Testis (tissue), 2 donors: ENCODE data around the gene EPHB1.

Experiments
- POLR2A ChIP-seq: fragments of 450-650 bp; IDR thresholded peaks from one replicate; pipeline ENCODE4 v1.6.1; 2017; ENCODE audit warnings: antibody characterized with exemption, mild to moderate bottlenecking, moderate library complexity
- TF ChIP-seq, protein P1 (sequence below), 3 experiments: fragments of 450-650 bp in 2 of 3; fragments of 200-600 bp in 1 of 3; sonication (generic) in 1 of 3; IDR thresholded peaks; one replicate each; pipeline ENCODE4 v1.5.1; 2016 to 2019; ENCODE audit warnings: antibody characterized with exemption in 3 of 3, mild to moderate bottlenecking in 2 of 3, moderate library complexity in 1 of 3

DNA sequence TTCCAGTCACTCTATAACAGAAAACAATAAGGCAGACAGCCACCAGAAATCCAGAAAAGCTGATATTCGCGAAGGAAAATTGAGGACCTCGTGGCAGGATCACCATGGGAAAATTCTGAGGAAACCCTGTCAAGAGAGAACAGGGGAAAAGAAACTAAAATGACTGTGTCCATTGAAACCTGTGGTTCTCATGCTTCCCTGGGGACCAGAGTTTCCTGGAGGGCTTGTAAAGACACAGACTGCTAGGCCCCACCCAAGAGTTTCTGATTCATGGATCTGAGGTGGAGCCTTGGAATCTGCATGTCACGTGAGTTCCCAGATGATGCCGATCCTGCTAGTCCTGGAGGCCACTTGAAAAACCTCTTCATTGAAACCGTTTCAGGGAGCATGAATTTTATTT lies 420.5 kb downstream of the EPHB1 start:
- no peak for TF ChIP-seq POLR2A
- TF ChIP-seq, protein P1, sequence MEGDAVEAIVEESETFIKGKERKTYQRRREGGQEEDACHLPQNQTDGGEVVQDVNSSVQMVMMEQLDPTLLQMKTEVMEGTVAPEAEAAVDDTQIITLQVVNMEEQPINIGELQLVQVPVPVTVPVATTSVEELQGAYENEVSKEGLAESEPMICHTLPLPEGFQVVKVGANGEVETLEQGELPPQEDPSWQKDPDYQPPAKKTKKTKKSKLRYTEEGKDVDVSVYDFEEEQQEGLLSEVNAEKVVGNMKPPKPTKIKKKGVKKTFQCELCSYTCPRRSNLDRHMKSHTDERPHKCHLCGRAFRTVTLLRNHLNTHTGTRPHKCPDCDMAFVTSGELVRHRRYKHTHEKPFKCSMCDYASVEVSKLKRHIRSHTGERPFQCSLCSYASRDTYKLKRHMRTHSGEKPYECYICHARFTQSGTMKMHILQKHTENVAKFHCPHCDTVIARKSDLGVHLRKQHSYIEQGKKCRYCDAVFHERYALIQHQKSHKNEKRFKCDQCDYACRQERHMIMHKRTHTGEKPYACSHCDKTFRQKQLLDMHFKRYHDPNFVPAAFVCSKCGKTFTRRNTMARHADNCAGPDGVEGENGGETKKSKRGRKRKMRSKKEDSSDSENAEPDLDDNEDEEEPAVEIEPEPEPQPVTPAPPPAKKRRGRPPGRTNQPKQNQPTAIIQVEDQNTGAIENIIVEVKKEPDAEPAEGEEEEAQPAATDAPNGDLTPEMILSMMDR (IDR thresholded peaks at IDR 0.05): no peak
